Measurements from ENCODE around the gene HTR4. TPM values are rescaled to one million over a fixed set of nuclear protein-coding genes. Genes with fewer than 3 reads are reported as not detected.

The HTR4 gene
- total and polyA plus RNA-seq, 5 donors from 2014 or later, result not detected

- Histone ChIP-seq H3K27ac (ENCODE audit: insufficient read depth, low read length, poor library complexity, severe bottlenecking) (no peak overlapping the region), H3K36me3 (ENCODE audit: control insufficient read depth, insufficient read depth, low read length) (no peaks in the 10 kb centered on the region), H3K4me3 (ENCODE audit: low read depth, low read length) (no peak overlapping the region), H3K27me3 (ENCODE audit: control insufficient read depth, insufficient read depth, low read length) (peaks cover 2% of the 10 kb centered on the region), H3K9me3 (ENCODE audit: control insufficient read depth in 2 of 2, low read length in 2 of 2) (peaks cover 2 to 7% of the 10 kb centered on the region in 2 experiments), H3K4me1 (ENCODE audit: control insufficient read depth, insufficient read depth, low read length, poor library complexity, severe bottlenecking) (no peaks in the 10 kb centered on the region)
- H3K27me3 Mint-ChIP-seq, result no peaks in the 10 kb centered on the region
- no peaks in the 10 kb centered on the region for H3K4me1 Mint-ChIP-seq
- H3K9me3 Mint-ChIP-seq, result peaks cover under 1 to 9% (median 5%) of the 10 kb centered on the region in 7 donors
- H3K36me3 Mint-ChIP-seq, result no peaks in the 10 kb centered on the region
- H3K27ac Mint-ChIP-seq, result no peak overlapping the region
- ATAC-seq (ENCODE audit: low read depth in 2 of 2), result no peak
- DNase-seq, result no peak
- H3K4me3 Mint-ChIP-seq, result no peak overlapping the region
Observed at GRCh38 chr5:148524721-148525120, 129.6 kb downstream of the HTR4 start.

- Mint-ChIP-seq H3K27me3 (peaks cover 4% of the 10 kb centered on the region), H3K27ac (no peak overlapping the region), H3K36me3 (no peaks in the 10 kb centered on the region), H3K4me1 (no peaks in the 10 kb centered on the region), H3K4me3 (no peak overlapping the region), H3K9me3 (peaks cover 0 to 1% (median 0%) of the 10 kb centered on the region in 7 donors)
- Histone ChIP-seq H3K27me3 (ENCODE audit: control insufficient read depth, insufficient read depth, low read length) (peaks cover 2% of the 10 kb centered on the region), H3K9me3 (ENCODE audit: control insufficient read depth in 2 of 2, low read length in 2 of 2) (no peaks in the 10 kb centered on the region), H3K4me1 (ENCODE audit: control insufficient read depth, insufficient read depth, low read length, poor library complexity, severe bottlenecking) (no peaks in the 10 kb centered on the region), H3K27ac (ENCODE audit: insufficient read depth, low read length, poor library complexity, severe bottlenecking) (no peak overlapping the region), H3K4me3 (ENCODE audit: low read depth, low read length) (no peak overlapping the region), H3K36me3 (ENCODE audit: control insufficient read depth, insufficient read depth, low read length) (no peaks in the 10 kb centered on the region)
- DNase-seq (no peak), ATAC-seq (ENCODE audit: low read depth in 2 of 2) (no peak)
Observed at GRCh38 chr5:148523139-148523538, 131.2 kb downstream of the HTR4 start.

GRCh38 chr5:148515460-148515859 is 138.9 kb downstream of the HTR4 start:
- no peak overlapping the region for H3K27ac ChIP-seq (ENCODE audit: insufficient read depth, low read length, poor library complexity, severe bottlenecking)
- Mint-ChIP-seq H3K27me3 (peaks cover 7% of the 10 kb centered on the region), H3K27ac (no peak overlapping the region), H3K36me3 (no peaks in the 10 kb centered on the region), H3K4me3 (no peak overlapping the region), H3K9me3 (peaks cover 0 to 2% (median 0%) of the 10 kb centered on the region in 7 donors), H3K4me1 (no peaks in the 10 kb centered on the region)
- H3K4me1 ChIP-seq (ENCODE audit: control insufficient read depth, insufficient read depth, low read length, poor library complexity, severe bottlenecking), result no peaks in the 10 kb centered on the region
- no peaks in the 10 kb centered on the region for H3K36me3 ChIP-seq (ENCODE audit: control insufficient read depth, insufficient read depth, low read length)
- ATAC-seq (ENCODE audit: low read depth in 2 of 2) (no peak), DNase-seq (no peak)
- no peak overlapping the region for H3K4me3 ChIP-seq (ENCODE audit: low read depth, low read length)
- H3K9me3 ChIP-seq (ENCODE audit: control insufficient read depth in 2 of 2, low read length in 2 of 2), result no peaks in the 10 kb centered on the region
- H3K27me3 ChIP-seq (ENCODE audit: control insufficient read depth, insufficient read depth, low read length), result no peaks in the 10 kb centered on the region

GRCh38 chr5:148514344-148514743 is 140.0 kb downstream of the HTR4 start:
- Histone ChIP-seq H3K4me1 (ENCODE audit: control insufficient read depth, insufficient read depth, low read length, poor library complexity, severe bottlenecking) (no peaks in the 10 kb centered on the region), H3K9me3 (ENCODE audit: control insufficient read depth in 2 of 2, low read length in 2 of 2) (no peaks in the 10 kb centered on the region), H3K36me3 (ENCODE audit: control insufficient read depth, insufficient read depth, low read length) (no peaks in the 10 kb centered on the region), H3K4me3 (ENCODE audit: low read depth, low read length) (no peak overlapping the region), H3K27me3 (ENCODE audit: control insufficient read depth, insufficient read depth, low read length) (no peaks in the 10 kb centered on the region), H3K27ac (ENCODE audit: insufficient read depth, low read length, poor library complexity, severe bottlenecking) (no peak overlapping the region)
- no peak overlapping the region for H3K4me3 Mint-ChIP-seq
- no peaks in the 10 kb centered on the region for H3K36me3 Mint-ChIP-seq
- DNase-seq (no peak), ATAC-seq (ENCODE audit: low read depth in 2 of 2) (no peak)
- H3K27me3 Mint-ChIP-seq, result peaks cover 7% of the 10 kb centered on the region
- no peak overlapping the region for H3K27ac Mint-ChIP-seq
- H3K9me3 Mint-ChIP-seq, result peaks cover 0 to 2% (median 0%) of the 10 kb centered on the region in 7 donors
- no peaks in the 10 kb centered on the region for H3K4me1 Mint-ChIP-seq

GRCh38 chr5:148512498-148512897 is 141.8 kb downstream of the HTR4 start:
- H3K9me3 ChIP-seq (ENCODE audit: control insufficient read depth in 2 of 2, low read length in 2 of 2), result no peaks in the 10 kb centered on the region
- no peaks in the 10 kb centered on the region for H3K36me3 Mint-ChIP-seq
- no peak overlapping the region for H3K27ac Mint-ChIP-seq
- no peak overlapping the region for H3K4me3 Mint-ChIP-seq
- no peak for ATAC-seq (ENCODE audit: low read depth in 2 of 2)
- no peaks in the 10 kb centered on the region for H3K27me3 Mint-ChIP-seq
- no peaks in the 10 kb centered on the region for H3K4me1 Mint-ChIP-seq
- H3K4me3 ChIP-seq (ENCODE audit: low read depth, low read length), result no peak overlapping the region
- peaks cover 0 to 2% (median 0%) of the 10 kb centered on the region in 7 donors for H3K9me3 Mint-ChIP-seq
- no peak overlapping the region for H3K27ac ChIP-seq (ENCODE audit: insufficient read depth, low read length, poor library complexity, severe bottlenecking)
- H3K27me3 ChIP-seq (ENCODE audit: control insufficient read depth, insufficient read depth, low read length), result no peaks in the 10 kb centered on the region
- no peaks in the 10 kb centered on the region for H3K4me1 ChIP-seq (ENCODE audit: control insufficient read depth, insufficient read depth, low read length, poor library complexity, severe bottlenecking)
- no peak for DNase-seq
- no peaks in the 10 kb centered on the region for H3K36me3 ChIP-seq (ENCODE audit: control insufficient read depth, insufficient read depth, low read length)

GRCh38 chr5:148511810-148512347 is 142.4 kb downstream of the HTR4 start:
- Histone ChIP-seq H3K27ac (ENCODE audit: insufficient read depth, low read length, poor library complexity, severe bottlenecking) (no peak overlapping the region), H3K27me3 (ENCODE audit: control insufficient read depth, insufficient read depth, low read length) (no peaks in the 10 kb centered on the region), H3K4me1 (ENCODE audit: control insufficient read depth, insufficient read depth, low read length, poor library complexity, severe bottlenecking) (no peaks in the 10 kb centered on the region), H3K36me3 (ENCODE audit: control insufficient read depth, insufficient read depth, low read length) (no peaks in the 10 kb centered on the region), H3K9me3 (ENCODE audit: control insufficient read depth in 2 of 2, low read length in 2 of 2) (no peaks in the 10 kb centered on the region), H3K4me3 (ENCODE audit: low read depth, low read length) (no peak overlapping the region)
- Mint-ChIP-seq H3K36me3 (no peaks in the 10 kb centered on the region), H3K4me1 (no peaks in the 10 kb centered on the region), H3K27ac (no peak overlapping the region), H3K27me3 (no peaks in the 10 kb centered on the region), H3K9me3 (peaks cover 0 to 2% (median 0%) of the 10 kb centered on the region in 7 donors), H3K4me3 (no peak overlapping the region)
- no peak for ATAC-seq (ENCODE audit: low read depth in 2 of 2)
- no peak for DNase-seq

- no peaks in the 10 kb centered on the region for H3K27me3 Mint-ChIP-seq
- H3K36me3 Mint-ChIP-seq, result no peaks in the 10 kb centered on the region
- no peak overlapping the region for H3K27ac Mint-ChIP-seq
- H3K4me1 ChIP-seq (ENCODE audit: control insufficient read depth, insufficient read depth, low read length, poor library complexity, severe bottlenecking), result no peaks in the 10 kb centered on the region
- no peak overlapping the region for H3K4me3 ChIP-seq (ENCODE audit: low read depth, low read length)
- no peaks in the 10 kb centered on the region for H3K27me3 ChIP-seq (ENCODE audit: control insufficient read depth, insufficient read depth, low read length)
- H3K27ac ChIP-seq (ENCODE audit: insufficient read depth, low read length, poor library complexity, severe bottlenecking), result no peak overlapping the region
- H3K9me3 ChIP-seq (ENCODE audit: control insufficient read depth in 2 of 2, low read length in 2 of 2), result no peaks in the 10 kb centered on the region
- H3K9me3 Mint-ChIP-seq, result peaks cover 0 to 4% (median 2%) of the 10 kb centered on the region in 7 donors
- no peaks in the 10 kb centered on the region for H3K4me1 Mint-ChIP-seq
- H3K4me3 Mint-ChIP-seq, result no peak overlapping the region
- no peak for ATAC-seq (ENCODE audit: low read depth in 2 of 2)
- H3K36me3 ChIP-seq (ENCODE audit: control insufficient read depth, insufficient read depth, low read length), result no peaks in the 10 kb centered on the region
- DNase-seq, result no peak
Observed at GRCh38 chr5:148509893-148510292, 144.4 kb downstream of the HTR4 start.

GRCh38 chr5:148507648-148508047 is 146.7 kb downstream of the HTR4 start:
- Mint-ChIP-seq H3K4me1 (no peaks in the 10 kb centered on the region), H3K9me3 (peaks cover 0 to 6% (median 2%) of the 10 kb centered on the region in 7 donors), H3K27ac (no peak overlapping the region), H3K27me3 (no peaks in the 10 kb centered on the region), H3K36me3 (no peaks in the 10 kb centered on the region), H3K4me3 (no peak overlapping the region)
- H3K27me3 ChIP-seq (ENCODE audit: control insufficient read depth, insufficient read depth, low read length), result no peaks in the 10 kb centered on the region
- no peak overlapping the region for H3K4me3 ChIP-seq (ENCODE audit: low read depth, low read length)
- H3K4me1 ChIP-seq (ENCODE audit: control insufficient read depth, insufficient read depth, low read length, poor library complexity, severe bottlenecking), result no peaks in the 10 kb centered on the region
- H3K27ac ChIP-seq (ENCODE audit: insufficient read depth, low read length, poor library complexity, severe bottlenecking), result no peak overlapping the region
- no peaks in the 10 kb centered on the region for H3K36me3 ChIP-seq (ENCODE audit: control insufficient read depth, insufficient read depth, low read length)
- no peaks in the 10 kb centered on the region for H3K9me3 ChIP-seq (ENCODE audit: control insufficient read depth in 2 of 2, low read length in 2 of 2)
- DNase-seq (no peak), ATAC-seq (ENCODE audit: low read depth in 2 of 2) (no peak)

All from CD4-positive, CD25-positive, alpha-beta regulatory T cell (primary cell).